DOHH2 (cell line): ENCODE measurements around the gene KCNN3.

Experiments used
- H3F3A ChIP-seq: fragments of 200-600 bp; sonication (generic), shearing (Covaris generic); 2 replicates; pipeline ENCODE4 v1.6.0; 2016; ENCODE audit warnings: antibody characterized with exemption, mild to moderate bottlenecking; ENCODE audit not compliant: control insufficient read depth, insufficient read depth
- H3K27ac ChIP-seq: fragments of 200-600 bp; sonication (generic); 2 replicates; pipeline ENCODE4 v1.5.1; 2014; ENCODE audit warnings: low read depth, mild to moderate bottlenecking, low read length, moderate library complexity
- H3K27me3 ChIP-seq: fragments of 200-600 bp; sonication (generic); 2 replicates; pipeline ENCODE4 v1.6.1; 2014; ENCODE audit warnings: mild to moderate bottlenecking, low read length, mixed read lengths; ENCODE audit not compliant: control insufficient read depth
- H3K36me3 ChIP-seq: fragments of 200-600 bp; sonication (generic); 2 replicates; pipeline ENCODE4 v1.6.1; 2014; ENCODE audit warnings: mild to moderate bottlenecking, low read length, moderate library complexity, mixed read lengths; ENCODE audit not compliant: control insufficient read depth
- H3K4me1 ChIP-seq: fragments of 200-600 bp; sonication (generic); 2 replicates; pipeline ENCODE4 v1.6.1; 2014; ENCODE audit warnings: mild to moderate bottlenecking, low read length, mixed read lengths; ENCODE audit not compliant: control insufficient read depth
- H3K4me2 ChIP-seq: fragments of 200-600 bp; sonication (generic); 2 replicates; pipeline ENCODE4 v1.6.0; 2014; ENCODE audit warnings: mild to moderate bottlenecking, low read length, moderate library complexity
- H3K4me3 ChIP-seq: fragments of 200-600 bp; sonication (generic); 2 replicates; pipeline ENCODE4 v1.5.1; 2014; ENCODE audit warnings: mild to moderate bottlenecking, low read length, mixed read lengths
- H3K79me2 ChIP-seq: fragments of 200-600 bp; sonication (generic); 2 replicates; pipeline ENCODE4 v1.6.1; 2014; ENCODE audit warnings: mild to moderate bottlenecking, low read length, mixed read lengths; ENCODE audit not compliant: control insufficient read depth
- H3K9me2 ChIP-seq: fragments of 200-600 bp; sonication (generic); replicated peaks from 2 replicates; pipeline ENCODE4 v1.6.1; 2014; ENCODE audit warnings: mild to moderate bottlenecking, low read length, mixed read lengths; ENCODE audit not compliant: control insufficient read depth
- H3K9me3 ChIP-seq: fragments of 200-600 bp; sonication (generic); 2 replicates; pipeline ENCODE4 v1.6.1; 2014; ENCODE audit warnings: antibody characterized with exemption, low read length, mixed read lengths; ENCODE audit not compliant: control insufficient read depth, insufficient read depth
- H4K20me1 ChIP-seq: fragments of 200-600 bp; sonication (generic); 2 replicates; pipeline ENCODE4 v1.6.0; 2014; ENCODE audit warnings: low read depth, mild to moderate bottlenecking, antibody characterized with exemption, low read length, moderate library complexity; ENCODE audit not compliant: control insufficient read depth, insufficient read depth
- EZH2phosphoT487 ChIP-seq: fragments of 200-600 bp; sonication (generic); IDR thresholded peaks from 2 replicates; pipeline ENCODE4 v1.6.1; 2017; ENCODE audit warnings: borderline replicate concordance, mild to moderate bottlenecking, antibody characterized with exemption, low read length, moderate library complexity, mixed read lengths
- TF ChIP-seq, protein P1 (sequence below): fragments of 200-600 bp; sonication (generic); IDR thresholded peaks from one replicate; pipeline ENCODE4 v1.5.1; 2014; ENCODE audit warnings: antibody characterized with exemption, mild to moderate bottlenecking, low read depth, low read length; ENCODE audit not compliant: poor library complexity, severe bottlenecking

The KCNN3 gene

DNA sequence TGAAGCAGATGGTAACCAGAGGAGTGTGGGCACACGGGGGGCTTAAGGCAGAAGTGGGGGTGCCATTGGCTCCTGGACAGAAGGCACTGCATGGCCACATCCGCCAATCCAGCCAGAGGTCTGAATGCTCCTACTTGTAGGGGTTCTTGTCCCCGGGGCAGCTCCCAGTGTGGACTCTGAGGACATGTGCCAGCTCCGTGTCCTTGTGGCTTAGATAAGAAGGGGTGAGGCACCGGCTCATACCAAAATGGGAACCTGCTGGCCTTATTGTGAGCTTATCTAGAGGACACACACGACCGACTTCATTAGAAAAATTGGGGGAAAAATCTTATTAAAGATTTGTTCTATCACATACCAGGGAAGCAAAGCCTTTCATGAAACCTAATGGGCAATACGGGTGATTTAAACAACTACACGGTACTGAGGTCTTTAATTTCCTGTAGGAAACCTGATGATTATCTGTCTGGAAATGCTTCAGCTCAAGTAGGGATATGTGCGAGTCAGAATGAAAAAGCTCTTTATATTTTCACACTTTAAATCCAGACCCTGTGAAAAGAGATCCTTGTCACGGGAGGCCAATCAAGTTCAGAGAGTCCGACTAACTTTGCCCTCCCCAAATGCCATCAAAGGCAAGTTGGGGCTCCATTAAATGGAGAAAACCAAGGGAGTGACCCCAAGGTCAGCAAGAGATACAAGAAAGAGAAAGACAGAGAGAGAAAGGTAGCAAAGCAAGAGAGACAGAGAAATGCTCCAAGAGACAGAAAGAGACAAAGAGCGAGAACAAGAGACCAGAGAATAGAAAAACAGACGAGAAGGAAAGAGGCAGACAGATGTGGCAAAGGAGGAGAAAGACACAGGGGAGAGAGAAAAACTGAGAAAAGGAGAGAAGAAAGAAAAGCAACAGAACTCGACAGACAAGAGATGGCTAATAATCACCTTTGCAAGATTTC is 14.1 kb upstream of the KCNN3 start:
- no peaks in the 10 kb centered on the region for H3K9me3 ChIP-seq
- H3K36me3 ChIP-seq = no peaks in the 10 kb centered on the region
- no peaks in the 10 kb centered on the region for H3K27me3 ChIP-seq
- no peaks in the 10 kb centered on the region for H3K9me2 ChIP-seq
- no peaks in the 10 kb centered on the region for H3F3A ChIP-seq
- TF ChIP-seq, protein P1, sequence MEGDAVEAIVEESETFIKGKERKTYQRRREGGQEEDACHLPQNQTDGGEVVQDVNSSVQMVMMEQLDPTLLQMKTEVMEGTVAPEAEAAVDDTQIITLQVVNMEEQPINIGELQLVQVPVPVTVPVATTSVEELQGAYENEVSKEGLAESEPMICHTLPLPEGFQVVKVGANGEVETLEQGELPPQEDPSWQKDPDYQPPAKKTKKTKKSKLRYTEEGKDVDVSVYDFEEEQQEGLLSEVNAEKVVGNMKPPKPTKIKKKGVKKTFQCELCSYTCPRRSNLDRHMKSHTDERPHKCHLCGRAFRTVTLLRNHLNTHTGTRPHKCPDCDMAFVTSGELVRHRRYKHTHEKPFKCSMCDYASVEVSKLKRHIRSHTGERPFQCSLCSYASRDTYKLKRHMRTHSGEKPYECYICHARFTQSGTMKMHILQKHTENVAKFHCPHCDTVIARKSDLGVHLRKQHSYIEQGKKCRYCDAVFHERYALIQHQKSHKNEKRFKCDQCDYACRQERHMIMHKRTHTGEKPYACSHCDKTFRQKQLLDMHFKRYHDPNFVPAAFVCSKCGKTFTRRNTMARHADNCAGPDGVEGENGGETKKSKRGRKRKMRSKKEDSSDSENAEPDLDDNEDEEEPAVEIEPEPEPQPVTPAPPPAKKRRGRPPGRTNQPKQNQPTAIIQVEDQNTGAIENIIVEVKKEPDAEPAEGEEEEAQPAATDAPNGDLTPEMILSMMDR = no peak
- no peak for TF ChIP-seq EZH2phosphoT487
- H3K4me3 ChIP-seq = no peak overlapping the region
- H3K27ac ChIP-seq = no peak overlapping the region
- peaks cover 7% of the 10 kb centered on the region; the same call in 1 of the 2 replicates for H3K4me1 ChIP-seq
- H4K20me1 ChIP-seq = no peaks in the 10 kb centered on the region
- no peaks in the 10 kb centered on the region for H3K79me2 ChIP-seq
- no peak overlapping the region for H3K4me2 ChIP-seq

DNA sequence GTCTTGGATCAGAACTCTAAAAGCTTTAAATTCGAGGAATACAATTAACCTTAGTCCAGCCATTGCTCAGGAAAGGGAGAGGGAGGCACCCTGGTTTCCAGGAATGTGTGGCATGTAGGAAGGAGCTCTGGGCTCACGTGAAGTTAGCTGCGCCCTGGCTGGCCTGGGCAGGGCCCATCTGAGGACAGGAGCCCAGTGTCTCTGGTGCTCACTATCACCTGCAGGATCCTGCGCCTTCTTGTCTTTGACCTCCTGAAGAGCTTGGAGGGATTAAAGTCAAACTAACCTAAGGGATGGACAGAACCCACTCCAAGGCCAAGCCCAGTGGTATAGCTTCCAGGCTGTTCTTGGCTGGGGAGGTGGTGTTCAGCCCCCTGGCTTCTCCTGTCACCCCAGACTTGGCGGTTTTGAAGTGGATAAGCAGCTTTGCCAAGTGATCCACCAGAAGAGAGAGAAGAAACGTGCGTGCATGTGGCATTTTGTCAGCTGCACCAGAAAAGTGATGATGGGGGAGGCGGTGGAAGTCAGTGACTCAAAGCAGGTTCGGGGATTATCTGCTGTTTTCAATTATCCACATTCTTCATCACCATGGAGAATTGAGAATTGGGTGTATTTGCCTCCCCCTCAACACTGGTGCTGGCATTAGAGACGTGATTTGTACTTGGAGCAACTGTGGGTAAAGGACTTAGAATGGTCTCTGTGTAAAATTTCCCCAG is 11.9 kb upstream of the KCNN3 start:
- Histone ChIP-seq H3K9me3 (no peaks in the 10 kb centered on the region), H3K79me2 (no peaks in the 10 kb centered on the region), H3F3A (no peaks in the 10 kb centered on the region), H3K36me3 (no peaks in the 10 kb centered on the region), H3K9me2 (no peaks in the 10 kb centered on the region), H3K27me3 (no peaks in the 10 kb centered on the region), H3K27ac (no peak overlapping the region), H4K20me1 (no peaks in the 10 kb centered on the region), H3K4me1 (peaks cover 17% of the 10 kb centered on the region), H3K4me3 (no peak overlapping the region), H3K4me2 (no peak overlapping the region)
- no peak for TF ChIP-seq EZH2phosphoT487
- TF ChIP-seq, protein P1 = no peak

DNA sequence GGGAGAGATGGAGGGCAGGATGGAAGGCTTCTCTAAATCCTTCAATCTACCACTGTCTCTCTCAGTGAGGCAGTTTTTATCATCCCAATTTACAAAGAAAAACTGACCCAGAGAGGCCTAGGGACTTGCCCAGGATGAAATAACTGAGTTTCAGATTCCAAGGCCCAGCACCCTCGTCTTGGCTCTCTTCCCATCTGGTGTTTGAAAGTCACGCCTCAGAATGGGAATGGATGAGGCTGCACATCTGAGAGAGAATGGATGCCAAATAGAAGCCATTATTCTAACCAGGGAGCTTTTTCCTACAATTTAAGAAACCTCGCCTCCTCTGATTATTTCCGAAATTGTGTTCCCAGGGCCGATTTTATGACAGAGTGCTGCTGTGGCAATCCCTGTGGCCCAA is 10.6 kb upstream of the KCNN3 start:
- no peaks in the 10 kb centered on the region for H3K36me3 ChIP-seq
- H3K9me2 ChIP-seq = no peaks in the 10 kb centered on the region
- no peak overlapping the region for H3K4me3 ChIP-seq
- no peaks in the 10 kb centered on the region for H3F3A ChIP-seq
- H3K9me3 ChIP-seq = no peaks in the 10 kb centered on the region
- H3K27me3 ChIP-seq = no peaks in the 10 kb centered on the region
- no peak overlapping the region for H3K4me2 ChIP-seq
- TF ChIP-seq EZH2phosphoT487 = no peak
- H4K20me1 ChIP-seq = no peaks in the 10 kb centered on the region
- peaks cover 17% of the 10 kb centered on the region for H3K4me1 ChIP-seq
- no peak overlapping the region for H3K27ac ChIP-seq
- H3K79me2 ChIP-seq = no peaks in the 10 kb centered on the region
